Fibroblast of villous mesenchyme (primary cell): ENCODE measurements around the gene OR13J1. TPM values are rescaled to one million over a fixed set of nuclear protein-coding genes. Genes with fewer than 3 reads are reported as not detected.
"Not testable (repeated sequence)": the region's sequence is repeated elsewhere in the genome, so short reads cannot be mapped to it uniquely, and the experiment has no call there.

Source experiments
- DNase-seq: peaks from one replicate; pipeline ENCODE4 v3.0.0-alpha.2; 2010; ENCODE audit warnings: low read depth
- H3K4me3 ChIP-seq: 2 replicates; pipeline ENCODE4 v1.5.1; 2011; ENCODE audit warnings: low read depth, mild to moderate bottlenecking, low read length
- CTCF ChIP-seq: IDR thresholded peaks from 2 replicates; pipeline ENCODE4 v1.5.1; 2012; ENCODE audit warnings: low read depth, mild to moderate bottlenecking, low read length; ENCODE audit not compliant: insufficient read depth
- total RNA-seq: library from RNA; depleted of rRNA; stranded (reverse); fragments of >200 nt; gene quantifications from 2 replicates; pipeline ENCODE4 v1.2.3, GENCODE V29; 2012

OR13J1 gene
- total RNA-seq, 1 donor: not detected

- TF ChIP-seq CTCF: no peak
- DNase-seq: no peak
- H3K4me3 ChIP-seq: no peak overlapping the region
Measured at GRCh38 chr9:35899021-35899420, 28.8 kb upstream of the OR13J1 start.

- H3K4me3 ChIP-seq: no peak overlapping the region
- DNase-seq: no peak
- TF ChIP-seq CTCF: no peak
Measured at GRCh38 chr9:35898337-35898736, 28.1 kb upstream of the OR13J1 start.

GRCh38 chr9:35897376-35898099 is 27.3 kb upstream of the OR13J1 start:
- H3K4me3 ChIP-seq, DNase-seq: not testable (repeated sequence)

- no peak for TF ChIP-seq CTCF
- H3K4me3 ChIP-seq: no peak overlapping the region
- DNase-seq: no peak
Measured at GRCh38 chr9:35896570-35896969, 26.4 kb upstream of the OR13J1 start.

- no peak for DNase-seq
- no peak overlapping the region for H3K4me3 ChIP-seq
- no peak for TF ChIP-seq CTCF
Measured at GRCh38 chr9:35892051-35892450, 21.9 kb upstream of the OR13J1 start.

GRCh38 chr9:35891646-35892045 is 21.4 kb upstream of the OR13J1 start:
- TF ChIP-seq CTCF: no peak
- H3K4me3 ChIP-seq: no peak overlapping the region
- no peak for DNase-seq

GRCh38 chr9:35884908-35885307 is 14.7 kb upstream of the OR13J1 start:
- not testable (repeated sequence) for H3K4me3 ChIP-seq, DNase-seq

GRCh38 chr9:35882996-35883395 is 12.8 kb upstream of the OR13J1 start:
- TF ChIP-seq CTCF: no peak
- DNase-seq: no peak
- H3K4me3 ChIP-seq: no peak overlapping the region
